Anterior cingulate cortex (tissue), 58 donors: ENCODE results near the gene CD48.
A peak's percentile ranks its signal among the peaks of the same experiment; 100 is the strongest.
"Not testable (repeated sequence)": the region's sequence is repeated elsewhere in the genome, so short reads cannot be mapped to it uniquely, and the experiment has no call there.

ENCODE experiments used
- DNase-seq, 58 donors: peaks; one replicate each; lab custom pipeline; 2025; lab: John Stamatoyannopoulos, UW

CD48 gene

GRCh38 chr1:160716013-160716412 is 4.4 kb upstream of the CD48 start:
- no peak for DNase-seq

DNA sequence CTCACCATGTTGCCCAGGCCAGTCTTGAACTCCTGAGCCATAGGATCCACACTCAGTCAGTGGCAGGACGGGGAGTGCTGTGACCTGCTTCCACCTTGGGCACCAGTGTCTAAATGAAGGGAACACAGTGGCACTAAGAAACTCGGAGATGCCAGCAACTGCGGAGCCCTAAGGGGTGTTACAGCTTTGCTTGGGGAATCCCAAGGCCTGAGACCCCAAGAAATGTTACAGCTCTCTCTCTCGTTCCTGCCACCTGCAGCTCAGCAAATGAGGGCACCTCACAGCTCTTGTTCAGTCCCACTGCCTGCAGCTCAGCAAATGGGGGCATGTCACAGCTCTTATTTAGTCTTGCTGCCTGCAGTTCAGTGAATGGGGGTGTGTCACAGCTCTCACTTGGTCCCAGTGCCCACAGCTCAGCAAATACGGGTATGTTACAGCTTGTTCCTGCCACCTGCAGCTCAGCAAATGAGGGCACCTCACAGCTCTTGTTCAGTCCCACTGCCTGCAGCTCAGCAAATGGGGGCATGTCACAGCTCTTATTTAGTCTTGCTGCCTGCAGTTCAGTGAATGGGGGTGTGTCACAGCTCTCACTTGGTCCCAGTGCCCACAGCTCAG is 2.5 kb upstream of the CD48 start:
- not testable (repeated sequence) for DNase-seq

GRCh38 chr1:160713161-160713560 is 1.5 kb upstream of the CD48 start:
- DNase-seq = no peak

GRCh38 chr1:160712525-160713080 is 981 bp upstream of the CD48 start:
- DNase-seq = not testable (repeated sequence)

DNA sequence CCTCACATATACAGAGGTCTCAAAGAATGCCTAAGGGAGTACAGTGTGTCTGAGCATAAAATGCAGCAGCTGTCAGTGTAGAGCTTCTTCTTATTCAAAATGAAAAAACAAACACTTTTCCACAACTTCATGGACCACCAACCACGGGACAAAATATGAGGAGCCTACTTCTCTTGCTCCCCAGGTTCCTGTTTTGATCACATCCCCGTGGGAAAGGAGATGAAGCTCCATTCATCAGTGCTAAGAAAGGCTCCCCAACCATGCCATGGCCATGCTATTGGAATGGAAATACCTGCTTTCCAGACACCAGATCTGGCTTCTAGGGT is 383 bp downstream of the CD48 start:
- DNase-seq = no peak

- no peak for DNase-seq
Observed at GRCh38 chr1:160710517-160711252, 937 bp downstream of the CD48 start.

- no peak for DNase-seq
Observed at GRCh38 chr1:160709715-160710114, 1.9 kb downstream of the CD48 start.

DNA sequence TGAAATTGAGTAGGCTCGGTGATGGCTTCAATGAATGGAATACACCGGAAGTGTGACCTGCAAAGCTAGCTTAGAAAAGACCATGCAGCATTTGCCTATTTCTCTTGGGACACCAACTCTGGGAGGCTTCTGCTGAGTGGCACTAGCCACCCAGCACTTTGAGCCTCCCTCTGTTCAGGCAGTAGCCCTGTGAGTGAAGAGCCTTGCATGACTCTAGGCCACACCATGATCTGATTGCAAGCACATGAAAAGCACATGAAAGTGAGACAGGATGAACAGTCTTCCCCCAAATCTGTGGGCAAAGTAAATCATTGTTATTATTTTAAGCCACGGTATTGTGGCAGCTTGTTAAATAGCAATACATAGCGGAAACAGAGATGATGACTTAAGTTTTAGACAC is 2.8 kb downstream of the CD48 start:
- DNase-seq = no peak

DNA sequence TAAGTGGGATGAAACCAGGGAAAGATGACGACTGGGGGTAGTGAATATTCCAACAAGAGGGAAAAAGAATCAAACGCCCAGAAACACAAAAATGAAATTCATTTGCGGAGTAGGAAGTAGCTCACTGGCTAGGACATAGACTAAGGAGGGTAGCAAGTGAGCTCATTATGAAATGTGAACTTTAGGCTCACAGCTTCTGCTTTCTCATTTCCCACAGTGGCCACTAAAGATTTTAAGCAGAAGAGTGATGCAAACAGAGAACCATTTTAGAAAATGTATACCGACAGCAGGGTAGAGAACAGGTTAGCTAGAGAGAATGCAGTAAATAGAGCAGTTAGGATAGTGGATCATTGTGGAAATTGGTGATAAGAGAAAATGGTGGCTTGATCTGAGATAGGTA is 3.5 kb downstream of the CD48 start:
- DNase-seq = no peak

- DNase-seq = no peak
Observed at GRCh38 chr1:160707236-160708064, 4.2 kb downstream of the CD48 start.

GRCh38 chr1:160706526-160707235 is 4.9 kb downstream of the CD48 start:
- DNase-seq = no peak

DNA sequence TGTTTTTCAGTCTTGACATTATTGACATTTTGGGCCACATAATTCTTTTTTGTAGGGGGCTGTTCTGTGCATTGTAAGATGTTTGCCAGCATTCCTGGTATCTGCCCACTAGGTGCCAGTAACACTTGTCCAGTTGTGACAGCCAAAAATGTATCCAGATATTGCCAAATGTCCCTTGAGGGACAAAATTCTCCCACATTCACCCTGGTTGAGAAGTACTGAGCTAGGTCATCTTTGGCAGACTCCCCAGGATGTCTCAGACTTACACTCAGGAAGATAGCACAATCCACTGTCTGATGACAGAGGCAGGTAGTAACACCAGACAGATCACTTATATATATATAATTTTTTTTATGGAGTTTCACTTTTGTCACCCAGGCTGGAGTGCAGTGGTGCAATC is 5.9 kb downstream of the CD48 start:
- no peak for DNase-seq

DNA sequence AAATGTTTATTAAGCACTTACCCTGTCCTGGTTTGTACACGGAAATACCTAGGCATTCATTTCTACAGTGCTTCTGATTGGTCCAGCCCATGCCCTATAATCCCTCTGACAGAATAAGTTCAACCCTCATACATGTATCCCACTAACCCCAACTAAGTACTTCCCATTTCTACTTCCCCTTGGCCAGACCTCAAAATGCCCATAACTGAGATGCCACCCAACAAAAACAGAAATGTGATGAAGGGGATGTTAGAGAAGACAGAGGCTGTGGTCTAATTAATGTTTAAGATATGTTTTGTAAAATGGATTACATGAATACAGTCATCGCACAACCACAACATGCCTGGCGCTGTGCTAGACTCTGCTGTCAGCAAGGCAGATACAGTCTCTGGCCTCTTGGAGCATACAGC is 6.4 kb downstream of the CD48 start:
- not testable (repeated sequence) for DNase-seq

- DNase-seq = peak in 2 of 58 donors; percentile 0 to 19
Observed at GRCh38 chr1:160704250-160704649, 7.4 kb downstream of the CD48 start.

- DNase-seq = no peak
Observed at GRCh38 chr1:160702100-160702499, 9.5 kb downstream of the CD48 start.

- DNase-seq = not testable (repeated sequence)
Observed at GRCh38 chr1:160692390-160692789, 19.2 kb downstream of the CD48 start.

- no peak for DNase-seq
Observed at GRCh38 chr1:160685266-160685665, 26.4 kb downstream of the CD48 start.

DNA sequence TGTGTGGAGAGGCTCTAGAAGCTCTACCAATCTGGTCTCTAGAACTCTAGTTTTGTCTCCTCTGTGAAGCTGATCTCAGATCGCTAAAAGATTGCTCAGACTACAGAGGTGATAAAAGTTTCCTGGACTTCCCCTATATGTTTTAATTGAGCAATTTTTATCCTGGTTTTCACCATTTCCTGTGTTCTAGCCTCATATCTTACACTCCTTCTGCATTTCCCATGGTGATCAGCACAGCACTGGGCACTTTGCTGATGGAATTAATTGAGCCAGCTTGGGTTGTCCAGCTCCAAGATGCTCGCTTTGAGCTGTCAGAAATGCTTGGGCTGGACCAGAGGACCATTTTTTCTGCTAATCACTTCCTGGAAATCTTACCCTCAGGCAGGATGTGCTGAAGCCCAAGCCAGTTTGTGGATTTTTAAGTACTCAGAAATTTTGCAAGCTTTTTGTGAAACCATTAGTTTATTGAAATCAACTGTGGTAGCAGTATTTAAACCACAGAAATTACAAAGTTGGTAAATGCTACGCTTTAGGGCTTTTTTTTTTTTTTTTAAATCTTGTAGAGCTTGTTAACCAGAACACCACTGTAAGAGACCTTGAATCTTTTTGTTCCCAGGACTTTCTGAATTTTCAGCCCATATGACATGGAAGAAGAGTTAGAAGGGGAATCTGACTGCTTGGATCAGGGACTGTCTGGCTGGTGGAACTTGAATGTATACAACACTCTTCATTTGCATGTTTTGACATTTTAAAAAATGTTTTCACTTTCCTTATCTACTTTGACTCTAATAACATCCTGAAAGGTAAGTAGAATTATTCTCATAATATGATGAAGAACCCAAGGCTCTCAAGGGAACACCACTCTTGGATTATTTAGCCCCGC is 28.4 kb downstream of the CD48 start:
- DNase-seq = no peak

GRCh38 chr1:160681891-160682140 is 29.8 kb downstream of the CD48 start:
- DNase-seq = no peak
